ENCODE measurements around the gene MRPS14. TPM values are rescaled to one million over a fixed set of nuclear protein-coding genes. Genes with fewer than 3 reads are reported as not detected.

The MRPS14 gene
- polyA plus RNA-seq, 1 of the 3 experiments (the other 2 are of a cell fraction): 18.2 TPM

DNA sequence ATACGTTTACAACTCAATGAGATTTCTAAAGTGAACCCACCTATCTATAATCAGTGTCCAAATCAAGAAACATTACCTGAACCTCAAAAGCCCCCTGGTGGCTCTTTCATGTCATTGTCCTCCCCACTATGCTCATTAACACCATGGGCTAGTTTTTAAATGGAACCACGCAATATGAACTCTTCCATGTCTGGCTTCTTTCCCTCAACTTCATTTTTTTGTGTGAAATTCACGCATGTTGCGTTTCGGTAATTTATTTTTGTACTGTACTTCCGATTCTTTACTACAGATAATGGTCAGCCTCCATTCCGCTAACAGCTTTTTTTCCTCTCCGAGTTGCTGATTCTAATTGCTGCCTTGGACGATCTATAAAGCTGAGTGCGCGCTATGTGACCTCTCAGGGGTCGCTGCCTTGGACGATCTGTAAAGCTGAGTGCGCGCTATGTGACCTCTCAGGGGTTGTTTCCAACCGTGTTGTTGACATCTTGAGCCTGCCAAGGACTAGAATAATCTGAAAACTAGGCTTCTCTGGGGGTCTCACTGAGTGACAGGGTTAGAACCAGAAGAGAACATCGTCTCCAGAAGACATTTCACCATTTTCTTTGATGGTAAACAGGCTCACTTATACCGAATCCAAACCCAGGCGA lies 24.5 kb downstream of the MRPS14 start (continued):
- TF ChIP-seq, protein P1, sequence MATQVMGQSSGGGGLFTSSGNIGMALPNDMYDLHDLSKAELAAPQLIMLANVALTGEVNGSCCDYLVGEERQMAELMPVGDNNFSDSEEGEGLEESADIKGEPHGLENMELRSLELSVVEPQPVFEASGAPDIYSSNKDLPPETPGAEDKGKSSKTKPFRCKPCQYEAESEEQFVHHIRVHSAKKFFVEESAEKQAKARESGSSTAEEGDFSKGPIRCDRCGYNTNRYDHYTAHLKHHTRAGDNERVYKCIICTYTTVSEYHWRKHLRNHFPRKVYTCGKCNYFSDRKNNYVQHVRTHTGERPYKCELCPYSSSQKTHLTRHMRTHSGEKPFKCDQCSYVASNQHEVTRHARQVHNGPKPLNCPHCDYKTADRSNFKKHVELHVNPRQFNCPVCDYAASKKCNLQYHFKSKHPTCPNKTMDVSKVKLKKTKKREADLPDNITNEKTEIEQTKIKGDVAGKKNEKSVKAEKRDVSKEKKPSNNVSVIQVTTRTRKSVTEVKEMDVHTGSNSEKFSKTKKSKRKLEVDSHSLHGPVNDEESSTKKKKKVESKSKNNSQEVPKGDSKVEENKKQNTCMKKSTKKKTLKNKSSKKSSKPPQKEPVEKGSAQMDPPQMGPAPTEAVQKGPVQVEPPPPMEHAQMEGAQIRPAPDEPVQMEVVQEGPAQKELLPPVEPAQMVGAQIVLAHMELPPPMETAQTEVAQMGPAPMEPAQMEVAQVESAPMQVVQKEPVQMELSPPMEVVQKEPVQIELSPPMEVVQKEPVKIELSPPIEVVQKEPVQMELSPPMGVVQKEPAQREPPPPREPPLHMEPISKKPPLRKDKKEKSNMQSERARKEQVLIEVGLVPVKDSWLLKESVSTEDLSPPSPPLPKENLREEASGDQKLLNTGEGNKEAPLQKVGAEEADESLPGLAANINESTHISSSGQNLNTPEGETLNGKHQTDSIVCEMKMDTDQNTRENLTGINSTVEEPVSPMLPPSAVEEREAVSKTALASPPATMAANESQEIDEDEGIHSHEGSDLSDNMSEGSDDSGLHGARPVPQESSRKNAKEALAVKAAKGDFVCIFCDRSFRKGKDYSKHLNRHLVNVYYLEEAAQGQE (IDR thresholded peaks at IDR 0.05; ENCODE audit: low read depth, low read length): no peak
- TF ChIP-seq SMC3 (IDR thresholded peaks at IDR 0.05; ENCODE audit: low read depth, low read length) (peak; percentile 63; the same call in 1 of the 2 replicates), POLR2AphosphoS5 (IDR thresholded peaks at IDR 0.05; ENCODE audit: low read depth, low read length) (no peak), FOXJ3 (CRISPR knock-in tag; IDR thresholded peaks at IDR 0.05) (no peak), MEF2A (IDR thresholded peaks at IDR 0.05; ENCODE audit: borderline replicate concordance, low read depth) (no peak), EP300 (IDR thresholded peaks at IDR 0.05; ENCODE audit: borderline replicate concordance in 1 of 2, low read depth in 1 of 2, low read length in 1 of 2) (no peak)
- TF ChIP-seq, protein P2, sequence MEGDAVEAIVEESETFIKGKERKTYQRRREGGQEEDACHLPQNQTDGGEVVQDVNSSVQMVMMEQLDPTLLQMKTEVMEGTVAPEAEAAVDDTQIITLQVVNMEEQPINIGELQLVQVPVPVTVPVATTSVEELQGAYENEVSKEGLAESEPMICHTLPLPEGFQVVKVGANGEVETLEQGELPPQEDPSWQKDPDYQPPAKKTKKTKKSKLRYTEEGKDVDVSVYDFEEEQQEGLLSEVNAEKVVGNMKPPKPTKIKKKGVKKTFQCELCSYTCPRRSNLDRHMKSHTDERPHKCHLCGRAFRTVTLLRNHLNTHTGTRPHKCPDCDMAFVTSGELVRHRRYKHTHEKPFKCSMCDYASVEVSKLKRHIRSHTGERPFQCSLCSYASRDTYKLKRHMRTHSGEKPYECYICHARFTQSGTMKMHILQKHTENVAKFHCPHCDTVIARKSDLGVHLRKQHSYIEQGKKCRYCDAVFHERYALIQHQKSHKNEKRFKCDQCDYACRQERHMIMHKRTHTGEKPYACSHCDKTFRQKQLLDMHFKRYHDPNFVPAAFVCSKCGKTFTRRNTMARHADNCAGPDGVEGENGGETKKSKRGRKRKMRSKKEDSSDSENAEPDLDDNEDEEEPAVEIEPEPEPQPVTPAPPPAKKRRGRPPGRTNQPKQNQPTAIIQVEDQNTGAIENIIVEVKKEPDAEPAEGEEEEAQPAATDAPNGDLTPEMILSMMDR (IDR thresholded peaks at IDR 0.05): peak; percentile 86
- TF ChIP-seq, protein P3, sequence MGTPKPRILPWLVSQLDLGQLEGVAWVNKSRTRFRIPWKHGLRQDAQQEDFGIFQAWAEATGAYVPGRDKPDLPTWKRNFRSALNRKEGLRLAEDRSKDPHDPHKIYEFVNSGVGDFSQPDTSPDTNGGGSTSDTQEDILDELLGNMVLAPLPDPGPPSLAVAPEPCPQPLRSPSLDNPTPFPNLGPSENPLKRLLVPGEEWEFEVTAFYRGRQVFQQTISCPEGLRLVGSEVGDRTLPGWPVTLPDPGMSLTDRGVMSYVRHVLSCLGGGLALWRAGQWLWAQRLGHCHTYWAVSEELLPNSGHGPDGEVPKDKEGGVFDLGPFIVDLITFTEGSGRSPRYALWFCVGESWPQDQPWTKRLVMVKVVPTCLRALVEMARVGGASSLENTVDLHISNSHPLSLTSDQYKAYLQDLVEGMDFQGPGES (IDR thresholded peaks at IDR 0.05; ENCODE audit: low read depth, low read length): no peak

DNA sequence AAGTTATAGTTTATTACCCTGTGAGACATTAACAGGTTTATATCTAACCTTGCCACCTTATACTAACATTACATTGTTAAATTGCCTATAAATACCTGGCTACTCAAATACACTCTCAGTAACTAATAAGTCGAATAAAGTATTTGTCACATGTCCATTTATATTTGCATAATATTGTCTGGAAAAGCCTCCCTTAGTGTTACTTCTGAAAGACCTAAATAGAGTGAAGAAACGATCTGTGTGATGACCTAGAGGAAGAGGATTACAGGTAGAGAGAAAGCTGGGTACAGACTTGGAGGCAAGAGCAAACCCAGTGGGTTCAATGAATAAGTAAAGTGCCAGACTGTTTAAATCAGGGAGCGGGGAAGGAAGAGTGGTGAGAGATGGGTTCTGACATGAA lies 26.2 kb downstream of the MRPS14 start:
- WGBS (ENCODE audit: low lambda C conversion rate): 95% methylated on average over 3 of the region's 3 CpGs
- H2AFZ ChIP-seq (ENCODE audit: low read depth): no peak overlapping the region
- peaks cover 4% of the 10 kb centered on the region for H3F3A ChIP-seq (replicated peaks; ENCODE audit: insufficient read depth)
- peaks cover 4 to 9% of the 10 kb centered on the region in 2 experiments for H3K36me3 ChIP-seq (replicated peaks in 1 of 2; ENCODE audit: control insufficient read depth in 1 of 2, insufficient read depth in 2 of 2, low read length in 1 of 2)
- no peaks in the 10 kb centered on the region for H3K9me2 ChIP-seq
- no peaks in the 10 kb centered on the region for H4K20me1 ChIP-seq (ENCODE audit: insufficient read depth)
- peaks cover 0 to 6% of the 10 kb centered on the region in 2 experiments; a peak in 2 of 4 replicates for H3K4me1 ChIP-seq (ENCODE audit: control insufficient read depth in 1 of 2, insufficient read depth in 2 of 2, low read depth in 1 of 2, low read length in 1 of 2)
- H3K27me3 ChIP-seq (ENCODE audit: insufficient read depth): no peaks in the 10 kb centered on the region
- peaks cover 20% of the 10 kb centered on the region for H3K79me2 ChIP-seq (ENCODE audit: insufficient read depth)
- no peaks in the 10 kb centered on the region for H3K9me3 ChIP-seq
- CTCF ChIA-PET: interaction anchor here (2.2 kb wide), 1 partner anchor 14 kb away, joined by 7 read pairs; no protein-coding TSS in a partner anchor
- POLR2A ChIA-PET: interaction anchor here (0.6 kb wide), 2 partner anchors 57 to 229 kb away, joined by 3 to 4 read pairs; no protein-coding TSS in a partner anchor
- no peak for DNase-seq
- H3K27ac ChIP-seq (ENCODE audit: low read depth in 2 of 2, low read length in 1 of 2): peak overlapping the region in 1 of 2 experiments; percentile 25; a peak in 1 of 4 replicates
- H3K4me3 ChIP-seq (ENCODE audit: low read depth in 2 of 2, low read length in 1 of 2): no peak overlapping the region
- H3K9ac ChIP-seq: no peak overlapping the region
- H3K4me2 ChIP-seq: no peak overlapping the region
- no peak for TF ChIP-seq TCF12 (IDR thresholded peaks at IDR 0.05)
- no peak for TF ChIP-seq RXRA (IDR thresholded peaks at IDR 0.05; ENCODE audit: borderline replicate concordance, low read depth)
- TF ChIP-seq RCOR1 (IDR thresholded peaks at IDR 0.05; ENCODE audit: low read length): no peak
- TF ChIP-seq, protein P4, sequence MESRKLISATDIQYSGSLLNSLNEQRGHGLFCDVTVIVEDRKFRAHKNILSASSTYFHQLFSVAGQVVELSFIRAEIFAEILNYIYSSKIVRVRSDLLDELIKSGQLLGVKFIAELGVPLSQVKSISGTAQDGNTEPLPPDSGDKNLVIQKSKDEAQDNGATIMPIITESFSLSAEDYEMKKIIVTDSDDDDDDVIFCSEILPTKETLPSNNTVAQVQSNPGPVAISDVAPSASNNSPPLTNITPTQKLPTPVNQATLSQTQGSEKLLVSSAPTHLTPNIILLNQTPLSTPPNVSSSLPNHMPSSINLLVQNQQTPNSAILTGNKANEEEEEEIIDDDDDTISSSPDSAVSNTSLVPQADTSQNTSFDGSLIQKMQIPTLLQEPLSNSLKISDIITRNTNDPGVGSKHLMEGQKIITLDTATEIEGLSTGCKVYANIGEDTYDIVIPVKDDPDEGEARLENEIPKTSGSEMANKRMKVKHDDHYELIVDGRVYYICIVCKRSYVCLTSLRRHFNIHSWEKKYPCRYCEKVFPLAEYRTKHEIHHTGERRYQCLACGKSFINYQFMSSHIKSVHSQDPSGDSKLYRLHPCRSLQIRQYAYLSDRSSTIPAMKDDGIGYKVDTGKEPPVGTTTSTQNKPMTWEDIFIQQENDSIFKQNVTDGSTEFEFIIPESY (IDR thresholded peaks at IDR 0.05; ENCODE audit: borderline replicate concordance, low read depth): no peak
- TF ChIP-seq RAD21 (IDR thresholded peaks at IDR 0.05; ENCODE audit: low read length): no peak
- no peak for TF ChIP-seq GABPA (IDR thresholded peaks at IDR 0.05; ENCODE audit: low read depth)
- TF ChIP-seq FOXJ3 (CRISPR knock-in tag; IDR thresholded peaks at IDR 0.05): no peak
- no peak for TF ChIP-seq MXI1 (IDR thresholded peaks at IDR 0.05; ENCODE audit: low read depth, low read length)
- TF ChIP-seq MEF2A (IDR thresholded peaks at IDR 0.05; ENCODE audit: borderline replicate concordance, low read depth): no peak
- TF ChIP-seq, protein P3 (IDR thresholded peaks at IDR 0.05; ENCODE audit: low read depth, low read length): no peak
- TF ChIP-seq, protein P5, sequence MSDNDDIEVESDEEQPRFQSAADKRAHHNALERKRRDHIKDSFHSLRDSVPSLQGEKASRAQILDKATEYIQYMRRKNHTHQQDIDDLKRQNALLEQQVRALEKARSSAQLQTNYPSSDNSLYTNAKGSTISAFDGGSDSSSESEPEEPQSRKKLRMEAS (IDR thresholded peaks at IDR 0.05; ENCODE audit: low read depth): no peak
- no peak for TF ChIP-seq EP300 (IDR thresholded peaks at IDR 0.05; ENCODE audit: borderline replicate concordance in 1 of 2, low read depth in 1 of 2, low read length in 1 of 2)
- no peak for TF ChIP-seq FOSL2 (IDR thresholded peaks at IDR 0.05; ENCODE audit: borderline replicate concordance, low read depth)
- TF ChIP-seq NFIC (IDR thresholded peaks at IDR 0.05; ENCODE audit: borderline replicate concordance): no peak
